ENCODE results near the gene GCSH. TPM values are rescaled to one million over a fixed set of nuclear protein-coding genes. Genes with fewer than 3 reads are reported as not detected.

The GCSH gene
- 10 to 100 TPM in 3 of 6 donors, 1 to 10 TPM in 3; 7.4 to 18.0 (median 10.7) TPM for total RNA-seq
- polyA plus RNA-seq: 10 to 100 TPM; 13.0 to 18.7 TPM

GRCh38 chr16:81095953-81096714, at the start of gene GCSH:
Gene GCSH (minus strand): TSS chr16:81096395. CDS start chr16:81096278, 117 bp downstream.
- Histone ChIP-seq H3K4me3 (peak within 1 kb of the TSS; percentile 65 to 86 (median 72)), H3K4me1 (no peaks in the 10 kb centered on the region), H3K27ac (peak within 1 kb of the TSS; percentile 59 to 78 (median 68)), H3K27me3 (no peaks in the 10 kb centered on the region), H3K36me3 (no peaks in the 10 kb centered on the region), H3K9me3 (no peaks in the 10 kb centered on the region)
- WGBS, 2 donors: 1 to 2% methylated on average over 49 to 80 of the region's 83 CpGs
- DNase-seq: peak; percentile 97 to 100 (median 100)
- peak; percentile 87 for FAIRE-seq
- ATAC-seq: peak; percentile 98 to 99 (median 98)
- intact Hi-C loops (cut with DNase I): no loop called here
- no peak for TF ChIP-seq CTCF (IDR thresholded peaks at IDR 0.05)

DNA sequence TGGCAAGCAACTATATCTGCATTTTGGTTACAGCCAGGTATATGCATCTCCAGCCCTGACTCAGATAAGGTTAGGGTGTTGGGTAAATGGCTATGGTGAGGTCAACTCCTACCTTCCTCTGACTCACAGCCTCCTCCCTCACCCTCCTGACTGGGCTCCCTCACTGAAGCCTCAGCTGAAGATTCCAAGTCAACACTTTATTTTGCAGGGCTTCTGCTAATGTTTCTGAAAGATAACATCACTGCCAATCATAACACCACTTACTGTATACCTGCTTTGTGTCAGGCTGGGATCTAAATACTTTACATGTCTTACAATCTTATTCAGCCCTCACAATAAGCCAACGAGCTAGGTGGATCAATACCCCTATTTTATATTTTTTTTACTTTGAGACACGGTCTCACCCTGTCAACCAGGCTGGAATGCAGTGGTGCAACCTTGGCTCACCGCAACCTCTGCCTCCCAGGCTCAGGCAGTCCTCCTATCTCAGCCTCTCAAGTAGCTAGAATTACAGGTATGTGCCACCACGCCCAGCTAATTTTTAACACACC, 47.8 kb upstream of the GCSH start:
- ATAC-seq (no peak), DNase-seq (no peak), FAIRE-seq (no peak)
- TF ChIP-seq CTCF (IDR thresholded peaks at IDR 0.05): no peak
- H3K27me3 ChIP-seq: peaks cover 0 to 3% (median 0%) of the 10 kb centered on the region in 4 donors
- intact Hi-C loops (cut with DNase I): no loop called here
- 35 to 38% methylated on average over 4 of the region's 4 CpGs for WGBS, 2 donors
- no peaks in the 10 kb centered on the region for H3K4me1 ChIP-seq
- no peaks in the 10 kb centered on the region for H3K36me3 ChIP-seq
- no peak overlapping the region for H3K4me3 ChIP-seq
- no peaks in the 10 kb centered on the region for H3K9me3 ChIP-seq
- no peak overlapping the region for H3K27ac ChIP-seq

GRCh38 chr16:81142864-81143263, 46.7 kb upstream of the GCSH start:
- WGBS, 2 donors: 69 to 74% methylated on average over 12 of the region's 12 CpGs
- Histone ChIP-seq H3K9me3 (no peaks in the 10 kb centered on the region), H3K4me1 (no peaks in the 10 kb centered on the region), H3K36me3 (no peaks in the 10 kb centered on the region), H3K4me3 (no peak overlapping the region), H3K27ac (no peak overlapping the region), H3K27me3 (peaks cover 0 to 3% (median 0%) of the 10 kb centered on the region in 4 donors)
- intact Hi-C loops (cut with DNase I): no loop called here
- FAIRE-seq (no peak), DNase-seq (no peak), ATAC-seq (no peak)
- no peak for TF ChIP-seq CTCF (IDR thresholded peaks at IDR 0.05)

DNA sequence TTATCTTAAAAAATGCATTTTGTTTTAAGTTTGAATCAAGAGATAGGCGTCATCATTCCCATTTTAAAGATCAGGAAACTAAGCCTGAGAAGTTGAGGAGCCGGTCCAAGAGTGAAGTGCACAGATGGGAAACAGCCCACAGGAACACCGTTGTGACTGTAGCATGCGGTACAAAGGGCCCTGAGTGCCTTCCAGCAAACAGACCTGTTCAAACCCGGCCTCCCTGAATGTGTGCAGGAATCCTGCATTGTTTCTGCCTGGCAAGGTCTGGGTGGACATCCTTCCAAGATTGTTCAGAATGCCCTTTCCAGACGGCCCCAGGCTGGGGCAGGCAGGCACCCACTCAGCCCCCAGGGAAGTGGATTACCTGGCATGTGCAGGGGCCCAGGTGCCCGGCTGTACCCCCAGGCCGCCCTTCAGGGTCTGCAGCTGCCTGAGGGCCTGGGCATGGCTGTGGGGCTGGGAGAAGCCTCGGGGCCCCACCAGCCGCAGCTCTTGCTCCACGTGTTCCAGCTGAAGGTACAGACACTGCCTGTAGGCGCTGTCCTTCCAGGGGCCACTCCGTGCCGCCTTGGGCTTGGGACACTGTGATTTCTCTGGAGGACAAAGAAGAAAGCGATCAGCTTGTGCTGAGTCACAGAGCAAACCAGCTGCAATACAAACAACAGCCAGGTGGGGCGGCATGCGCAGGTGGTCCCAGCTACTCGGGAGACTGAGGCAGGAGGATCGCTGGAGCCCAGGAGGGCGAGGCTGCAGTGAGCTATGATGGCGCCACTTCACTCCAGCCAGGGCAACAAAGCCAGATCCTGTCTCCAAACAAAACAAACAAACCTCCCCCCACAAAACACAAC, 45.0 kb upstream of the GCSH start:
- no peaks in the 10 kb centered on the region for H3K4me1 ChIP-seq
- ATAC-seq (no peak), DNase-seq (no peak), FAIRE-seq (no peak)
- H3K27me3 ChIP-seq: peaks cover 0 to 3% (median 0%) of the 10 kb centered on the region in 4 donors
- intact Hi-C loops (cut with DNase I): no loop called here
- no peak overlapping the region for H3K4me3 ChIP-seq
- WGBS, 2 donors: 68 to 69% methylated on average over 21 of the region's 21 CpGs
- H3K36me3 ChIP-seq: no peaks in the 10 kb centered on the region
- H3K27ac ChIP-seq: no peak overlapping the region
- no peak for TF ChIP-seq CTCF (IDR thresholded peaks at IDR 0.05)
- no peaks in the 10 kb centered on the region for H3K9me3 ChIP-seq

Measured in pancreas (tissue), 10 donors.